ENCODE results near the gene LRRC75A. TPM values are rescaled to one million over a fixed set of nuclear protein-coding genes. Genes with fewer than 3 reads are reported as not detected.

The LRRC75A gene
- total and polyA plus RNA-seq, 2 of the 8 experiments (the other 6 are each of a cell fraction or from before 2014, with no cell fraction given): 9.7 to 9.9 TPM

- Histone ChIP-seq H4K5ac (ENCODE audit: insufficient read length, low read depth, low read length) (no peak overlapping the region), H2AK5ac (ENCODE audit: low read depth, low read length) (0 out of 2 replicates have a peak overlapping the region, but pooled peaks have one; percentile 1), H2BK15ac (ENCODE audit: low read length) (no peak overlapping the region), H2BK20ac (ENCODE audit: low read length) (no peak overlapping the region), H3K27ac (ENCODE audit: low read depth, low read length) (no peak overlapping the region), H2BK12ac (ENCODE audit: low read depth, low read length) (no peak overlapping the region), H3K79me2 (ENCODE audit: control insufficient read depth in 1 of 2, insufficient read depth in 2 of 2, low read length in 2 of 2) (peaks cover 0 to 9% of the 10 kb centered on the region in 2 experiments; a peak in 1 of 4 replicates), H4K20me1 (replicated peaks in 1 of 2; ENCODE audit: control insufficient read depth in 1 of 2, insufficient read depth in 2 of 2, low read length in 2 of 2) (peaks cover 0 to 2% of the 10 kb centered on the region in 2 experiments), H3K4me1 (replicated peaks in 1 of 4; ENCODE audit: control insufficient read depth in 3 of 4, insufficient read depth in 4 of 4, low read length in 3 of 4) (peaks cover 0 to 30% (median 12%) of the 10 kb centered on the region in 4 experiments; a peak in 6 of 7 replicates), H3K36me3 (ENCODE audit: control insufficient read depth in 2 of 4, insufficient read depth in 4 of 4, low read length in 3 of 4) (no peaks in the 10 kb centered on the region), H4K91ac (replicated peaks; ENCODE audit: insufficient read length, low read length) (no peak overlapping the region), H2BK5ac (ENCODE audit: low read depth, low read length) (no peak overlapping the region), H3K4me3 (ENCODE audit: extremely low read depth in 1 of 4, insufficient read depth in 2 of 4, low read depth in 3 of 4, low read length in 4 of 4) (no peak overlapping the region), H3K9ac (replicated peaks in 1 of 4; ENCODE audit: extremely low read depth in 1 of 4, low read depth in 3 of 4, low read length in 3 of 4) (no peak overlapping the region), H3K18ac (ENCODE audit: extremely low read depth, low read length) (no peak overlapping the region), H2BK120ac (replicated peaks; ENCODE audit: low read depth, low read length) (no peak overlapping the region), H3K27me3 (replicated peaks in 1 of 4; ENCODE audit: control insufficient read depth in 3 of 4, extremely low read depth in 1 of 4, insufficient read depth in 3 of 4, low read length in 3 of 4) (no peaks in the 10 kb centered on the region), H3K4me2 (ENCODE audit: insufficient read depth in 1 of 2, low read depth in 2 of 2, low read length in 2 of 2) (no peak overlapping the region), H3K79me1 (ENCODE audit: low read depth, low read length) (peaks cover 5% of the 10 kb centered on the region), H3K23me2 (ENCODE audit: low read depth, low read length) (no peaks in the 10 kb centered on the region; the same call in 1 of the 2 replicates), H4K8ac (ENCODE audit: extremely low read depth, insufficient read depth, low read length) (no peak overlapping the region; the same call in 1 of the 2 replicates), H3K14ac (ENCODE audit: insufficient read length) (no peak overlapping the region), H3K9me3 (ENCODE audit: insufficient read depth in 2 of 2, low read depth in 1 of 2, low read length in 1 of 2) (no peaks in the 10 kb centered on the region), H3K56ac (replicated peaks; ENCODE audit: insufficient read length, low read depth, low read length) (no peak overlapping the region), H3K4ac (replicated peaks; ENCODE audit: insufficient read length, low read depth, low read length) (no peak overlapping the region), H3K23ac (ENCODE audit: insufficient read length) (no peak overlapping the region), H2AFZ (ENCODE audit: low read length) (no peak overlapping the region)
- no peak for TF ChIP-seq CREB1 (IDR thresholded peaks at IDR 0.05)
- no peak for TF ChIP-seq YY1 (IDR thresholded peaks at IDR 0.05; ENCODE audit: low read depth, low read length)
- no peak for TF ChIP-seq SRF (IDR thresholded peaks at IDR 0.05; ENCODE audit: low read depth, low read length)
- no peak for TF ChIP-seq EGR1 (IDR thresholded peaks at IDR 0.05; ENCODE audit: borderline replicate concordance, low read depth, low read length)
- no peak for TF ChIP-seq SIN3A (conservative IDR thresholded peaks at IDR 0.05 in 1 of 2, IDR thresholded peaks at IDR 0.05 in 1 of 2; ENCODE audit: low read depth in 1 of 2, low read length in 2 of 2)
- DNase-seq (ENCODE audit: low read depth in 1 of 2, low spot score in 2 of 2) (no peak), FAIRE-seq (no peak)
- POLR2A ChIA-PET (ENCODE audit: partially characterized antibody): interaction anchor here (0.8 to 4.0 kb wide), 6 partner anchors 9 to 99 kb away, joined by 3 to 20 read pairs (median 4); partner anchors contain the start of genes LRRC75A and UBB
- WGBS, 2 experiments (ENCODE audit: extremely low coverage in 1 of 2, insufficient coverage in 1 of 2, insufficient read length in 1 of 2, insufficient replicate concordance in 2 of 2, low coverage in 1 of 2, low lambda C conversion rate in 2 of 2, missing lambda C conversion rate in 1 of 2): 75% methylated on average over 2 of the region's 2 CpGs; no CpG with 5 or more reads in 1 of the 2 experiments
- CTCF ChIA-PET (ENCODE audit: partially characterized antibody): interaction anchor here (0.6 to 15.4 kb wide), 9 partner anchors 9 to 397 kb away, joined by 3 to 124 read pairs (median 5); no protein-coding TSS in a partner anchor
Measured at GRCh38 chr17:16479264-16479663, 12.7 kb downstream of the LRRC75A start.

Data from H1 (cell line).